ENCODE data around the gene TTR. TPM values are rescaled to one million over a fixed set of nuclear protein-coding genes. Genes with fewer than 3 reads are reported as not detected.

TTR gene
- total RNA-seq, 1 donor from 2014 or later, result not detected

DNA sequence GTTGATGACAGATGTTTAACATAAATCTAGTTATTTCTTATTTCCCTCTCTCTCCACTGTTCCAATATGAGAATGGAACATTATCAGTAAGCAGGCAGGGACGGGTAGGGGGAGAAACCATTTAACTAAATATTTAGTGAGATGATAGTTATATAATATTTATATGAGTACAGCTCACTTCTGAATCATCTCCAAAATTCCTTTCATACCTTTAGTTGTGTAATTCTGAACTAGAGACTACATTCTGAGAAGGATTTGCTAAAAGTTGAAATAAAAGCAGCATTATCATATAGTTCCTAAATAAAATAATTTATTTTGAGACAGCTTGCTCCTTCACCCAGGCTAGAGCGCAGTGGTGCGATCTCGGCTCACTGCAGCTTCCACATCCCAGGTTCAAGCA lies 51.3 kb downstream of the TTR start:
- intact Hi-C loops (cut with micrococcal nuclease), result no loop called here
- TF ChIP-seq, protein P1, sequence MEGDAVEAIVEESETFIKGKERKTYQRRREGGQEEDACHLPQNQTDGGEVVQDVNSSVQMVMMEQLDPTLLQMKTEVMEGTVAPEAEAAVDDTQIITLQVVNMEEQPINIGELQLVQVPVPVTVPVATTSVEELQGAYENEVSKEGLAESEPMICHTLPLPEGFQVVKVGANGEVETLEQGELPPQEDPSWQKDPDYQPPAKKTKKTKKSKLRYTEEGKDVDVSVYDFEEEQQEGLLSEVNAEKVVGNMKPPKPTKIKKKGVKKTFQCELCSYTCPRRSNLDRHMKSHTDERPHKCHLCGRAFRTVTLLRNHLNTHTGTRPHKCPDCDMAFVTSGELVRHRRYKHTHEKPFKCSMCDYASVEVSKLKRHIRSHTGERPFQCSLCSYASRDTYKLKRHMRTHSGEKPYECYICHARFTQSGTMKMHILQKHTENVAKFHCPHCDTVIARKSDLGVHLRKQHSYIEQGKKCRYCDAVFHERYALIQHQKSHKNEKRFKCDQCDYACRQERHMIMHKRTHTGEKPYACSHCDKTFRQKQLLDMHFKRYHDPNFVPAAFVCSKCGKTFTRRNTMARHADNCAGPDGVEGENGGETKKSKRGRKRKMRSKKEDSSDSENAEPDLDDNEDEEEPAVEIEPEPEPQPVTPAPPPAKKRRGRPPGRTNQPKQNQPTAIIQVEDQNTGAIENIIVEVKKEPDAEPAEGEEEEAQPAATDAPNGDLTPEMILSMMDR (IDR thresholded peaks at IDR 0.05; ENCODE audit: borderline replicate concordance), result no peak
- Histone ChIP-seq H3K4me3 (no peak overlapping the region), H3K27ac (replicated peaks) (no peak overlapping the region), H3K36me3 (no peaks in the 10 kb centered on the region), H3K9me3 (replicated peaks) (no peaks in the 10 kb centered on the region), H3K4me1 (no peaks in the 10 kb centered on the region), H3K27me3 (ENCODE audit: low read depth) (no peaks in the 10 kb centered on the region)
- no peak for DNase-seq

DNA sequence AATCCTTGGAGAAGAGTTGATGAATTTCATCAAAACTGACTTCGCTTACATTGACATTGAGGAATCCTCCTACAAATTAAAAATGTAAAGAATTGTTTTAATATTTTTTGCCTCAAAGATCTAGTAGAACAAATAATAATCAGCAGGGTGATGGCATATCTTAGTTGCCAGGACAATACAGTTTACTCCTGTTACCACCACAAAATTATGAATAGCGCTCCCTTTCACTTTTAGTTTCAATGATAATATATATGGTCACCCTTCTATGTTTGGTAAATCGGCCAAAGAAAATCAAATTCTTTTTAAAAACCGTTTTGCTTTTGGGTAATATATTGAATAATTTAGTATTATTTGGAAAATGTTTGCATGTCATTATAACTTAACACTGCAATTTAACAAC lies 53.7 kb downstream of the TTR start:
- TF ChIP-seq, protein P1 (IDR thresholded peaks at IDR 0.05; ENCODE audit: borderline replicate concordance), result no peak
- intact Hi-C loops (cut with micrococcal nuclease), result no loop called here
- H3K27ac ChIP-seq (replicated peaks), result no peak overlapping the region
- no peaks in the 10 kb centered on the region for H3K36me3 ChIP-seq
- DNase-seq, result no peak
- no peaks in the 10 kb centered on the region for H3K9me3 ChIP-seq (replicated peaks)
- H3K27me3 ChIP-seq (ENCODE audit: low read depth), result no peaks in the 10 kb centered on the region
- no peak overlapping the region for H3K4me3 ChIP-seq
- H3K4me1 ChIP-seq, result no peaks in the 10 kb centered on the region

DNA sequence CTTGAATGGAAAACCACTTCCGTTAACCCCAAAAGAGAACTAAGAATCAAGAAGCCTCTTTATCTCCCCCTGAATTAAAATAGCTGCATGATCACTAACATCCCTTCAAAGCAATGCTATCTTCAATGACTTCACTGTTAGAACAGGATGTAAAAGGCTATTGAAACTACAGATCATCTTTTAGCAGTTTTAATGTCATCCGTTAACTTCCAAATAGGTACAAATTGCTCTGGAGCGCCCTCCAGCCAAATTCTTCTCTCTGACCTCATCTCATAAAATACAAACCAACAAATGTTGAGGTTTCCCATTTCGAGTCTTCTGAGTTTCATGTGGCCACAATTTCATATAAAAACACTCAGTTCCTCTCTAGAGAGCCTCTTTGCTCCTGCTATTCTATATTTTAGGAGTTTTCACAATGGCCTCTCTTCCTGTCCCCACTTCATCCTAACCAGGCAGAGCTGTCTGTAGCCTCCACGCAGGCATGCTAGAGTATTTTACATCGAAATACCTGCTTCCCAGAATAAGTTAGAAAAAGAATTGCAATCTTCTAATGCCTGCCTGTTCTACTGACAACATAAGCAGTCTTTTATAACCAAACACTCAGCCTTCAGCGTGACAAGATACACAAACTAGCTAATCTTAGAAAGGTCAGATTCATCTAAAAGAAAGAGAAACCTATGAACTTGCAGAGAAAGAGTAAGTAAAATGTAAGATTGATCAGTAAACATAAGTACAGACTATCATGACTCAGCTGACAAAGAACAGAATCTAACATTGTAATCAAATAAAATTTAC lies 54.9 kb downstream of the TTR start:
- Histone ChIP-seq H3K4me3 (no peak overlapping the region), H3K36me3 (no peaks in the 10 kb centered on the region), H3K4me1 (no peaks in the 10 kb centered on the region), H3K27ac (replicated peaks) (no peak overlapping the region), H3K9me3 (replicated peaks) (no peaks in the 10 kb centered on the region), H3K27me3 (ENCODE audit: low read depth) (no peaks in the 10 kb centered on the region)
- TF ChIP-seq, protein P1 (IDR thresholded peaks at IDR 0.05; ENCODE audit: borderline replicate concordance), result no peak
- DNase-seq, result no peak
- intact Hi-C loops (cut with micrococcal nuclease), result no loop called here

DNA sequence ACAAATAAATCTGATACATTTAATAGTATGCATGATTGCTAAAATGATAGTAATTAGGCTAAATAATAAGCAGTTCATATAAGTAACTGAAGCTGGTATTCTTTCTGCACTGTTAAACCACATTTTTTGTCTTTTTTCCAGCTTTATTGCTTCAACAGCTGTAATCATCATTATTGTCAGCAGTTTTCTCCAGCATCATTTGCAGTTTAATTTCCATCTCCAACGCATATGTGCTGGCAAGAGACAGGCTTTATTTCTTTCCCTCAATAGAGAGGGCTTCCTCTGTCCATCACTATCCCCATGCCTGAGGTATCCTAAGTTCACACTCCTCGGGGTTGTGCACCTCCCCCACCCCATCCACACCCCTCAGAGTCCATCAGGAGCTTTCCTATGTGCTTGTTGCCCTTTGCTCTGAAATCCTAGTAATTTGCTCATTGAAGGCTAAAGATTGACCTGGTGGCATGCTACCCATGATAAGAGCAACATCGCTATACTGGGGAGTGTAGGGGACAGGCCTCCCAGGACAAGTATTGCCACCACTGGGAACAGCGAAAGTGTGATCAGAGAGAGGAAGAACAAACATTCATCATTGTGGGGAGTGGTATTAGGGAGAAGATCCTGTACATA lies 55.6 kb downstream of the TTR start:
- no peaks in the 10 kb centered on the region for H3K4me1 ChIP-seq
- no peak overlapping the region for H3K4me3 ChIP-seq
- no peaks in the 10 kb centered on the region for H3K36me3 ChIP-seq
- TF ChIP-seq, protein P1 (IDR thresholded peaks at IDR 0.05; ENCODE audit: borderline replicate concordance), result no peak
- no peaks in the 10 kb centered on the region for H3K27me3 ChIP-seq (ENCODE audit: low read depth)
- H3K27ac ChIP-seq (replicated peaks), result no peak overlapping the region
- intact Hi-C loops (cut with micrococcal nuclease), result no loop called here
- H3K9me3 ChIP-seq (replicated peaks), result no peaks in the 10 kb centered on the region
- no peak for DNase-seq

Other genes starting within 250 kb of the TTR start
- not detected for gene DSG4, start 215.1 kb upstream of the TTR start, total RNA-seq
- gene DSG3, start 144.1 kb upstream of the TTR start, total RNA-seq, result not detected
- gene DSG2, start 93.7 kb upstream of the TTR start, total RNA-seq, result 42.6 TPM
- gene B4GALT6, start 92.7 kb downstream of the TTR start, total RNA-seq, result 5.3 TPM
- not detected for gene SLC25A52, start 169.0 kb downstream of the TTR start, total RNA-seq

Measured in left ventricle myocardium inferior (tissue), 1 donor.